Endothelial cell (in vitro differentiated cells): ENCODE data around the gene SELENOM. TPM values are rescaled to one million over a fixed set of nuclear protein-coding genes. Genes with fewer than 3 reads are reported as not detected.
A peak's percentile ranks its signal among the peaks of the same experiment; 100 is the strongest.

Experiments used
- DNase-seq: peaks from one replicate; pipeline ENCODE4 v3.0.0; 2021; ENCODE audit warnings: low spot score
- H3K27ac Mint-ChIP-seq: one replicate; pipeline ENCODE4 v1.8.0; 2021; ENCODE audit warnings: mixed read lengths, inconsistent platforms; ENCODE audit not compliant: unreplicated experiment
- H3K27me3 Mint-ChIP-seq: one replicate; pipeline ENCODE4 v1.8.0; 2021; ENCODE audit warnings: mild to moderate bottlenecking, moderate library complexity, mixed read lengths, inconsistent platforms; ENCODE audit not compliant: unreplicated experiment
- H3K36me3 Mint-ChIP-seq: one replicate; pipeline ENCODE4 v1.8.0; 2021; ENCODE audit warnings: mild to moderate bottlenecking, low read depth, mixed read lengths, inconsistent platforms; ENCODE audit not compliant: unreplicated experiment
- H3K4me1 Mint-ChIP-seq: one replicate; pipeline ENCODE4 v1.8.0; 2021; ENCODE audit warnings: mild to moderate bottlenecking, mixed read lengths, inconsistent platforms; ENCODE audit not compliant: unreplicated experiment
- H3K4me3 Mint-ChIP-seq: one replicate; pipeline ENCODE4 v1.8.0; 2021; ENCODE audit warnings: mild to moderate bottlenecking, mixed read lengths, inconsistent platforms; ENCODE audit not compliant: unreplicated experiment
- H3K9me3 Mint-ChIP-seq: one replicate; pipeline ENCODE4 v1.8.0; 2021; ENCODE audit warnings: mixed read lengths, inconsistent platforms; ENCODE audit not compliant: unreplicated experiment
- CTCF ChIP-seq: fragments of 200-600 bp; sonication (generic); IDR thresholded peaks from one replicate; pipeline ENCODE4 v1.5.0; 2021; ENCODE audit warnings: antibody characterized with exemption; ENCODE audit not compliant: unreplicated experiment
- total RNA-seq: library from RNA; stranded (reverse); fragmentation: NEBNext Ultra II Directional; extraction: Animal tissue kit (Norgen Biotek cat#: 25700); gene quantifications from one replicate; pipeline ENCODE4 v1.2.1, GENCODE V29; 2021; ENCODE audit not compliant: unreplicated experiment

SELENOM gene
- total RNA-seq, 1 donor from 2014 or later = 35.4 TPM

GRCh38 chr22:31103899-31104694, 3.3 kb downstream of the SELENOM start:
- no peak for TF ChIP-seq CTCF
- no peak overlapping the region for H3K27ac Mint-ChIP-seq
- H3K27me3 Mint-ChIP-seq = peaks cover 21% of the 10 kb centered on the region
- DNase-seq = no peak
- no peaks in the 10 kb centered on the region for H3K9me3 Mint-ChIP-seq
- H3K4me1 Mint-ChIP-seq = peaks cover 39% of the 10 kb centered on the region
- H3K4me3 Mint-ChIP-seq = no peak overlapping the region
- H3K36me3 Mint-ChIP-seq = peaks cover 37% of the 10 kb centered on the region

- H3K4me1 Mint-ChIP-seq = peaks cover 39% of the 10 kb centered on the region
- H3K27ac Mint-ChIP-seq = no peak overlapping the region
Observed at GRCh38 chr22:31103111-31103510, 4.3 kb downstream of the SELENOM start.

GRCh38 chr22:31102441-31103081, 4.8 kb downstream of the SELENOM start:
- Mint-ChIP-seq H3K27me3 (peaks cover 19% of the 10 kb centered on the region), H3K4me3 (peak overlapping the region; percentile 53), H3K9me3 (no peaks in the 10 kb centered on the region), H3K27ac (peak overlapping the region; percentile 38), H3K4me1 (peaks cover 36% of the 10 kb centered on the region), H3K36me3 (peaks cover 39% of the 10 kb centered on the region)
- TF ChIP-seq CTCF = no peak
- no peak for DNase-seq

More at GRCh38 chr22:31103111-31103510, 4.3 kb downstream of the SELENOM start:
- no peak for DNase-seq
- H3K27me3 Mint-ChIP-seq = peaks cover 23% of the 10 kb centered on the region
- peak overlapping the region; percentile 37 for H3K4me3 Mint-ChIP-seq
- peaks cover 38% of the 10 kb centered on the region for H3K36me3 Mint-ChIP-seq
- H3K9me3 Mint-ChIP-seq = no peaks in the 10 kb centered on the region
- no peak for TF ChIP-seq CTCF

GRCh38 chr22:31100762-31101525, 6.4 kb downstream of the SELENOM start:
- DNase-seq = no peak
- TF ChIP-seq CTCF = no peak
- peak overlapping the region; percentile 37 for H3K4me3 Mint-ChIP-seq
- H3K9me3 Mint-ChIP-seq = no peaks in the 10 kb centered on the region
- H3K27me3 Mint-ChIP-seq = peaks cover 22% of the 10 kb centered on the region
- peaks cover 49% of the 10 kb centered on the region for H3K36me3 Mint-ChIP-seq
- no peak overlapping the region for H3K27ac Mint-ChIP-seq
- H3K4me1 Mint-ChIP-seq = peaks cover 36% of the 10 kb centered on the region
